GM10266 (cell line): ENCODE data around the gene USP15.

ENCODE experiments used
- DNase-seq: peaks from one replicate; pipeline ENCODE4 v3.0.0; 2012; ENCODE audit errors: extremely low spot score
- TF ChIP-seq, protein P1 (sequence below): IDR thresholded peaks from 2 replicates; pipeline ENCODE4 v1.5.1; 2012; ENCODE audit warnings: mild to moderate bottlenecking, low read depth; ENCODE audit not compliant: control insufficient read depth, insufficient read depth; ENCODE audit errors: missing control alignments

USP15 gene

DNA sequence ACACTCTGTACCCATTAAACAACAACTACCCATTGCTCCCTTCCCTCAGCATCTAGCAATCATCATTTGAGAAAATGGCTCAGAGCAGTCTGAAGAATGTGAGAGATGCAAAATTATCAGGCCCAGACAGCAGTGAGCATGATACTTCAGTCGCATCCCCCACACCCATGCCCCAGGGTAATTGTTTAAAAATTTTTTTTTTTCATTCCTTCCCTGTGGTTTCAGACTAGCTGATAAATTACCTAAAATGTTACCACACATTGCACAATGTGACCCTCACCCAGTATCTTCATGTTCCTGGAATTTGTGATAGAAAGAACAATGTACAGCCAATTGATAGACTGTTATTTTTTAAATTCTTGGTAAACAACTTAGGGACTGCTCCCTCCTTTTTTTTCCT, 11.3 kb upstream of the USP15 start:
- DNase-seq, result no peak
- TF ChIP-seq, protein P1, sequence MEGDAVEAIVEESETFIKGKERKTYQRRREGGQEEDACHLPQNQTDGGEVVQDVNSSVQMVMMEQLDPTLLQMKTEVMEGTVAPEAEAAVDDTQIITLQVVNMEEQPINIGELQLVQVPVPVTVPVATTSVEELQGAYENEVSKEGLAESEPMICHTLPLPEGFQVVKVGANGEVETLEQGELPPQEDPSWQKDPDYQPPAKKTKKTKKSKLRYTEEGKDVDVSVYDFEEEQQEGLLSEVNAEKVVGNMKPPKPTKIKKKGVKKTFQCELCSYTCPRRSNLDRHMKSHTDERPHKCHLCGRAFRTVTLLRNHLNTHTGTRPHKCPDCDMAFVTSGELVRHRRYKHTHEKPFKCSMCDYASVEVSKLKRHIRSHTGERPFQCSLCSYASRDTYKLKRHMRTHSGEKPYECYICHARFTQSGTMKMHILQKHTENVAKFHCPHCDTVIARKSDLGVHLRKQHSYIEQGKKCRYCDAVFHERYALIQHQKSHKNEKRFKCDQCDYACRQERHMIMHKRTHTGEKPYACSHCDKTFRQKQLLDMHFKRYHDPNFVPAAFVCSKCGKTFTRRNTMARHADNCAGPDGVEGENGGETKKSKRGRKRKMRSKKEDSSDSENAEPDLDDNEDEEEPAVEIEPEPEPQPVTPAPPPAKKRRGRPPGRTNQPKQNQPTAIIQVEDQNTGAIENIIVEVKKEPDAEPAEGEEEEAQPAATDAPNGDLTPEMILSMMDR, result no peak

DNA sequence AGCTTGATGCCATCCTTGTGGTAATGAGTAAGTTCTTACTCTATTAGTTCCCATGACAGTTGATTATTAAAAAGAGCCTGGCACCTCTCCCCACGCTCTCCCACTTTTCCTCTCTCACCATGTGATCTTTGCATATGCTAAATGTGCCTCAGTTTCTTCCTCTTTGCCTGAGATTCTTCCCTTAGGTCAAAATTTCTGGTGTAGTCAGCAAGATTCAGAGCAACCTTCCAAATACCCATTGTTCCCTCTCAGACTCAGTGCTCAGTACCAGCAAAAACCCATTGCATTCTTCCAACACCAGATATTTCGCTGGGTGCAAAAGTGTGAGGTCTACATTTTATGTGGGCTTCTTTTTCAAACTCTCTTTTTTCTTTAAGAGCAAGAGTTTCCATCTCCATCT, 10.8 kb upstream of the USP15 start:
- DNase-seq, result no peak
- TF ChIP-seq, protein P1, result no peak

DNA sequence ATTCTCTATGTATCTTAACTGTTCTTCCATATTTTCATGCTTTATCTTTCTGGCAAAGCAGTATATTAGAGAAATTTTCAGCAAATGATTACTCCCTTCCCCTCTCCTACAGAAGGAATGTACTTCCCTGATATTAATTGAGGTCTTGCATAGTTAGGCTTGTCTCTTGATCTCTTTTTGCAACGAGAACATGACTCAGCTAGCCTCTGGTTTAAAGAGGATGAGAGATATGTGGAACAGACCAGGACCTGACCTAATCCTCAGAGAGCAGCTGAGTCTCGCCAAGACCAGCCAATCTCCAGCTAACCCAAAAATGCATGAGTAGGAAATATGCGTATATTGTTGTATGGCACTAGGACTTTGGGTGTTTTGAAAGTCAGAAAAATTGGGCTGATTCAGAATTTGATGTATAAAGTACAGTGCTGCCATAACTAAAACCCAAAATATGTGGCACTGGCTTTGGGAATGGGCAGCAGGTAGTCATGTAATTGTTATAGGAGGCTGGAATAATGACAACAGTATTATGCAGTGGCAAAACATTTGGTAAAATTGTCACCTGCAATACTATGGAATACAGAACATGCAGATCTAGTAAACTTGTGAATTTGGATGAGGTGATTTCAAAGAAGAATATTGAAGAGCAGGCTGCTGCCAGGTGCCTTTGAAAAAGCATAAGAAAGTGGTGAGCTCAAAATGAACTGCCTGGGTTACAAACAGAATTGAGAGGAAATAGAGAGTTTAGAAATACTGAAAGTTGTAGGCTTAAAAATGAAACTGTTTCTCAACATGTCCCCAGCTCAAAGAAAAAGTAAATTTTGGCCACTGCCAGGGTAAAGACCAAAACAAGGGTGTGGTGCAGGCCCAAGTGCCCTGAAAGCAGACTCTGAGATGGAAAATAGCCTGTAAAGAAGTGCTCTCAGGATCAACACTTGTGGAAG, 9.3 kb upstream of the USP15 start:
- DNase-seq, result peak; percentile 12
- TF ChIP-seq, protein P1, result no peak

DNA sequence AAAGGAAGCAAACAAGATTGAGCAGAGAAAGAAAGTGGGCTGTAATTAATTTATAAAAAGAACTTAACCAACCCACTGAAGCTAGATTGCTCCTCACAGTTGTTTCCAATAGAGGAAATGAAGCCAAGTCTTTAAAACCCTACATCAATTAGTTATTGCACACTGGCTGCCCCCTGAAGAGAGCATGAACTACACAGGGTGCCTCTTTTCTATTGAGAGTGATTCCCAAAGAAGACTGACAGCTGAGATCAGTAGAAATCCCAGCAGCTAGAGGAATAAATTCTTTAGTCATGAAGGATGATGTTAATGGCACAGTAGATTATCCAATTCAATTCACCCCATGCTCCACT, 8.6 kb upstream of the USP15 start:
- TF ChIP-seq, protein P1, result no peak

DNA sequence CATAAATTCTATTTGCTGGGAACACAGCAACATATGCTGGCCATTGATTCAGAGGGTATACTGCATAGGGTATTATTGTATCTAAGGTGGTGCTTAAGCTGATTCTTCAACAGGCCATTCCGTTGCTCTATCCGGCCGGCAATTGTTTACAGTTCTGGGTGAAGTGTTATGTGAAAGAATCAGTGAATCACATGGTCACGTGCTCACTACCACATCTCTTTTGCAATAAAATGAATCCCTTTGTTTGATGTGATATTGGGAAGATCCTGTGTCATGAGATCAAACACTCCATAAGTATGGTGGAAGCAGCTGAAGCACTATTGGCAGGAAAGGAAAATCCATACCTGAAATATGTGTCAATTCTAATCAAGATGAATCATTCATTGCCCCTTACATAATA, 7.6 kb upstream of the USP15 start:
- TF ChIP-seq, protein P1, result no peak
- DNase-seq, result no peak

More for the DNA sequence above, 8.6 kb upstream of the USP15 start:
- DNase-seq, result no peak

DNA sequence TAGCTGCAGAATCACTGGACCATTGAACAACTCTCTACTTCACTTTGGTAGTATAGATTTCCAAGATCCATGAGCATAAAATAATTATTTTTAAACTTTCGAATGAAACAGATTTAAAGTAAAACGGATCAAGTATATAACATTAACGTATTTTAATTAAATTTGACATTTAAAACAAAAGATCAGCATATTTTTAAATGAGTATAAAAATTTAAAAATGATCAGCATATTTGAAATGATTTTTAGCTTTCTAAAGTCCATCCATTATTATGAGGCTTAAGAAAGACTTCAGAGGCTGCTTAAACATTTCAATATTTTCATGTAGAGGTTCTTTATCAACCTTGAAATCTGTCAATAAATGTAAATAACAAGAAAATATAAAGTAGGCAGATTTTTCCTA, 5.2 kb upstream of the USP15 start:
- DNase-seq, result no peak
- TF ChIP-seq, protein P1, result no peak

DNA sequence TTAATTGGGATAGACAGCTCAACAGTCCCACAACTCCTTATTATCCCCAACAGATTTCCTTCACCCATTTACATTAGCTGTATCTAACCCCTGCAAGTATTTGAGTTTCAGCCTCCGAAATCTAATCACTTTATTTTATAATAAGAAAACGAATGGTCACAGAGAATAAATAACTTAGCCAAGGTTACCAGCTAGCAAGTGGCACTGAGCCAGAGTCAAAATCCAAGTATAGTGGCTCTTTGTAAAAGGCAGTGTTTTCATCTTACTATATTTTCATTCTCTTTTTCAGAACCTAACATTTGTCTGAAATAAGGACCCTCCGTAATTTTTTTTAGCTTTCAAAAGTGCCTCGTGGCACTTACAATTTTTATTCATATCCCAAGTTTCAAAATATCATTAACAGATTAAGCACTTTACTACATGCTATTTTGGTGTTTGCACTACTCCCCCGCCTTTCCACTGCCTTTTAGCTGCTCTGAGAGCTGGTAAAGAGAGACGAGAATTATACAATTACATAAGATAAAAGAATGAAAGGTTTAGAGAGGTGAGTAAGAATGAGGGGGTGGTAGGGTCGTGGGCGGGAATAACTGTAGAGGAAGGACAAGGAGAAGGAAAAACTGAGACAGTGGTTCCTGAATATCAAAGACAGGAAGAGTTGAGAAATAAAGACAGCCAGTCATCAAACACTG, 3.7 kb upstream of the USP15 start:
- TF ChIP-seq, protein P1, result no peak

More for the DNA sequence above, 3.7 kb upstream of the USP15 start:
- no peak for DNase-seq
